SH-SY5Y (cell line): ENCODE measurements around the gene CYP27B1.

Experiments used
- GATA2 ChIP-seq: IDR thresholded peaks from 2 replicates; pipeline ENCODE4 v1.6.1; 2011; ENCODE audit warnings: mild to moderate bottlenecking, low read depth, low read length
- GATA3 ChIP-seq: IDR thresholded peaks from 2 replicates; pipeline ENCODE4 v1.6.1; 2011; ENCODE audit warnings: low read depth, mild to moderate bottlenecking, low read length, moderate library complexity

- TF ChIP-seq GATA2 (no peak), GATA3 (no peak)
These were observed 34.6 kb downstream of the CYP27B1 start for GRCh38 chr12:57732270-57732669.
